Stimulated activated CD4-positive, alpha-beta T cell treated with anti-CD3 and anti-CD28 coated beads, Interleukin-2, amount 100 ng/mL, for 48 hours (primary cell): ENCODE measurements around the gene CXCL12.

ENCODE experiments used
- DNase-seq, 2 donors: peaks; one replicate each; pipeline ENCODE4 v3.0.0-alpha.2; 2020

CXCL12 gene

GRCh38 chr10:44330431-44330830, 54.5 kb downstream of the CXCL12 start:
- no peak for DNase-seq

DNA sequence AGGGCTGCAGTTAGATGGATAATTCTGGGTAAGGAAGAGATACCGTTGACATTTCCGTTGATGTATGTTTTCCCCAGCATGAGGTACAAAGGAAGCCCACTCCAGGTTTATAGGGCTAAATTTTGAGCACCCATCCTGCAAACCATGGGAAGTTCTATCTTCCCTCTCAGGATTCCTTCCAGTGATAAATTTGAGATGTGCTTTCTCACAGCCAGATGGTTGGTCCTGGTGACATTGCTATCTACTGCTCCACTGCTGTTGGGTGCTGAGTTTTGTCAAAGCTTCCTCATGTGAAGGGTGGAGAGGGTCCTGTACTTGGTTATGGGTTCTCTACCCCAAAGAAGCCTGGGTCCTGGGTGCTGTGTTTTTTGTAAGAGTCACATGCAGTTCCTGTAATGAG, 57.4 kb downstream of the CXCL12 start:
- no peak for DNase-seq
